Glutamatergic neuron (in vitro differentiated cells): ENCODE measurements around the gene MGA. TPM values are rescaled to one million over a fixed set of nuclear protein-coding genes. Genes with fewer than 3 reads are reported as not detected.
"Not testable (repeated sequence)": the region's sequence is repeated elsewhere in the genome, so short reads cannot be mapped to it uniquely, and the experiment has no call there.

Source experiments
- DNase-seq: peaks from one replicate; pipeline ENCODE4 v3.0.0; 2022
- H3K27ac Mint-ChIP-seq: one replicate; pipeline ENCODE4 v1.8.0; 2020; ENCODE audit warnings: mild to moderate bottlenecking, mixed read lengths, inconsistent platforms; ENCODE audit not compliant: unreplicated experiment
- H3K27me3 Mint-ChIP-seq: one replicate; pipeline ENCODE4 v1.8.0; 2020; ENCODE audit warnings: mild to moderate bottlenecking, moderate library complexity, mixed read lengths, inconsistent platforms; ENCODE audit not compliant: unreplicated experiment
- H3K36me3 Mint-ChIP-seq: one replicate; pipeline ENCODE4 v1.8.0; 2020; ENCODE audit warnings: mild to moderate bottlenecking, mixed read lengths, inconsistent platforms; ENCODE audit not compliant: unreplicated experiment
- H3K4me1 Mint-ChIP-seq: one replicate; pipeline ENCODE4 v1.8.0; 2020; ENCODE audit warnings: mild to moderate bottlenecking, low read depth, mixed read lengths, inconsistent platforms; ENCODE audit not compliant: unreplicated experiment
- H3K4me3 Mint-ChIP-seq: one replicate; pipeline ENCODE4 v1.8.0; 2020; ENCODE audit warnings: mild to moderate bottlenecking, mixed read lengths, inconsistent platforms; ENCODE audit not compliant: unreplicated experiment
- H3K9me3 Mint-ChIP-seq: one replicate; pipeline ENCODE4 v1.8.0; 2020; ENCODE audit warnings: mild to moderate bottlenecking, moderate library complexity, mixed read lengths, inconsistent platforms; ENCODE audit not compliant: unreplicated experiment
- total RNA-seq: library from RNA; stranded (reverse); fragmentation: NEBNext Ultra II Directional; extraction: Animal tissue kit (Norgen Biotek cat#: 25700); gene quantifications from one replicate; pipeline ENCODE4 v1.2.1, GENCODE V29; 2021; ENCODE audit not compliant: unreplicated experiment
- TF ChIP-seq, protein P1 (sequence below): fragments of 200-600 bp; sonication (generic); IDR thresholded peaks from one replicate; pipeline ENCODE4 v1.5.0; 2021; ENCODE audit not compliant: partially characterized antibody, unreplicated experiment

MGA gene
- total RNA-seq, 1 donor from 2014 or later: 68.9 TPM

DNA sequence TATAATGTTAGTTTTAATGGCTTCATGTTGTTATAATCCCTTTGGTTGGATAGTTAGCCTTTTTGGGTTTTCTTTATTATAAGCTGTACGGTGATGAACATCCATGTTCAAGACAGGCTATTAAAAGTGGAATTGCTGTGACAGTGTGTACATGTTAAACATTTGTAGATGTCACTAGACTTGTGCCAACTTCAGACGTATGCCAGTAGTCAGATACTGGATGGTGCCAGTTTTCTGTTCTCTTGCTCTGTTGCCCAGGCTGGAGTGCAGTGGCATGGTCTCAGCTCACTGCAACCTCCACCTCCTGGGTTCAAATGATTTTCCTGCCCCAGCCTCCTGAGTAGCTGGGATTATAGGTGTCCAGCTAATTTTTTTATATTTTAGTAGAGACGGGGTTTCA, 54.1 kb downstream of the MGA start:
- DNase-seq: no peak
- Mint-ChIP-seq H3K27ac (no peak overlapping the region), H3K4me3 (no peak overlapping the region), H3K27me3 (no peaks in the 10 kb centered on the region), H3K36me3 (no peaks in the 10 kb centered on the region), H3K9me3 (no peaks in the 10 kb centered on the region), H3K4me1 (no peaks in the 10 kb centered on the region)
- TF ChIP-seq, protein P1, sequence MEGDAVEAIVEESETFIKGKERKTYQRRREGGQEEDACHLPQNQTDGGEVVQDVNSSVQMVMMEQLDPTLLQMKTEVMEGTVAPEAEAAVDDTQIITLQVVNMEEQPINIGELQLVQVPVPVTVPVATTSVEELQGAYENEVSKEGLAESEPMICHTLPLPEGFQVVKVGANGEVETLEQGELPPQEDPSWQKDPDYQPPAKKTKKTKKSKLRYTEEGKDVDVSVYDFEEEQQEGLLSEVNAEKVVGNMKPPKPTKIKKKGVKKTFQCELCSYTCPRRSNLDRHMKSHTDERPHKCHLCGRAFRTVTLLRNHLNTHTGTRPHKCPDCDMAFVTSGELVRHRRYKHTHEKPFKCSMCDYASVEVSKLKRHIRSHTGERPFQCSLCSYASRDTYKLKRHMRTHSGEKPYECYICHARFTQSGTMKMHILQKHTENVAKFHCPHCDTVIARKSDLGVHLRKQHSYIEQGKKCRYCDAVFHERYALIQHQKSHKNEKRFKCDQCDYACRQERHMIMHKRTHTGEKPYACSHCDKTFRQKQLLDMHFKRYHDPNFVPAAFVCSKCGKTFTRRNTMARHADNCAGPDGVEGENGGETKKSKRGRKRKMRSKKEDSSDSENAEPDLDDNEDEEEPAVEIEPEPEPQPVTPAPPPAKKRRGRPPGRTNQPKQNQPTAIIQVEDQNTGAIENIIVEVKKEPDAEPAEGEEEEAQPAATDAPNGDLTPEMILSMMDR: no peak

DNA sequence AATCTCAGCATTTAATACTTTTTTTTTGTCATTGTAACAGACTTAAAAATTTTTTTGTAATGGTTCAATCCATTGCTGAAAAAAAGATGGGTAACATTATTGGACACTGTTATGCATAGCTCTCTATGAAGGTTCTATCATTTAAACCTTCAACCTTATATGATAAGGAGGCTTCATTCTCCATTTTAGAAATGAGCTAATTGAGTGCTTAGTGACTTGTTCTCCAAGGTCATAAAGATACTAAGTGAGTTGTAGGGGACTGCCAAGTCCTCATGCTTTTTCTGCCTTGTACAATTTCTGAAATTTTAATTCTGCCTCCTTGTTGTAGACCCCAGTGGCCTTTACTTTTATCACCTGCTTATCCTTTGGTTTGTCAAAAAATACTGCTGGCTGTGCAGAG, 56.7 kb downstream of the MGA start:
- no peak for DNase-seq
- Mint-ChIP-seq H3K27me3 (no peaks in the 10 kb centered on the region), H3K27ac (no peak overlapping the region), H3K36me3 (no peaks in the 10 kb centered on the region), H3K4me3 (no peak overlapping the region), H3K4me1 (no peaks in the 10 kb centered on the region), H3K9me3 (no peaks in the 10 kb centered on the region)
- TF ChIP-seq, protein P1: no peak

DNA sequence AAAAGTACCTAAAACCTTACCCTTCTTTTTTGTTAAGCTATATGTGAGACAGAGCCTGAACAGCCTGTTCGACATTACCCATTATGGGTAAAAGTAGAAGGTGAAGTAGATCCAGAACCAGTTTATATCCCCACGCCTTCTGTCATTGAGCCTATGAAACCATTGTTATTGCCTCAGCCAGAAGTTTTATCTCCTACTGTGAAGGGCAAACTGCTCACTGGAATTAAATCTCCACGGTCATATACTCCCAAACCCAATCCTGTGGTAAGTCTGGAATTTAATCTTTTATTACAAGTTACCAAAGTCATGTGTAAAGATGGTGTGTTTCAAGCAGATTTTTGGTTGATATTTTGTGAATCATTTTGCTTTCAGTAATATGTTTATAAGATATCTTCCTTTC, 66.9 kb downstream of the MGA start:
- H3K36me3 Mint-ChIP-seq: no peaks in the 10 kb centered on the region
- no peaks in the 10 kb centered on the region for H3K4me1 Mint-ChIP-seq
- H3K9me3 Mint-ChIP-seq: no peaks in the 10 kb centered on the region
- H3K27ac Mint-ChIP-seq: no peak overlapping the region
- no peak overlapping the region for H3K4me3 Mint-ChIP-seq
- TF ChIP-seq, protein P1: no peak
- peaks cover 3% of the 10 kb centered on the region for H3K27me3 Mint-ChIP-seq
- DNase-seq: no peak

DNA sequence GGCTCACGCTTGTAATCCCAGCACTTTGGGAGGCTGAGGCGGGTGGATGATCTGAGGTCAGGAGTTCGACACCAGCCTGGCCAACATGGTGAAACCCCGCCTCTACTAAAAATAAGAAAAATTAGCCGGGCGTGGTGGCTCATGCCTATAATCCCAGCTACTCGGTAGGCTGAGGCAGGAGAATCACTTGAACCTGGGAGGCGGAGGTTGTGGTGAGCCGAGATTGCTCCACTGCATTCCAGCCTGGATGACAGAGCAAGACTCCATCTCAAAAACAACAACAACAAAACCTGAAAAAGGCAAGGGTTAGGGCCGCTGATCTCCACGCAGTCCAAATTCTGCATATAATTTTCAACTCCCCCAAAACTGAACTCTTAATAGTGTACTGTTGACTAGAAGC, 67.9 kb downstream of the MGA start:
- H3K4me1 Mint-ChIP-seq, H3K36me3 Mint-ChIP-seq, H3K4me3 Mint-ChIP-seq, H3K27ac Mint-ChIP-seq, DNase-seq, H3K9me3 Mint-ChIP-seq, H3K27me3 Mint-ChIP-seq: not testable (repeated sequence)

DNA sequence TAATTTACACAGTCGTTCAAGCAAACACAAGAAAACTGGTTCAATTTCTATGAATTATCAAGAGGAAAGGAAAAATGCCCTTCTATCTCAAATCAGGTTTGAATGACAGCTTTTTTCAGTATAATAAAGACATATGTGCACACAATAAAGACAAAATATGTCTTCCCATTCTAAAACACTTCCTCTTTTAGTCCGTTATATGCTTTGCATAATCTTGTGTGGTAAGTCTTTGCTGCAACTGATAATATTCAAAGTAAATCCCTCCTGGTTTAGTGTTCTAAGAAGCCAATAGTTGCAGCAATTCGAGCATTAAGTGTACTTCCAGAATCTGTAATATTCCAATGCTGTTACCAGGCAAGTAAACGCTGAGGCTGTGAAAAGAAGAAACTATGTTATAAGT, 70.3 kb downstream of the MGA start:
- Mint-ChIP-seq H3K36me3 (no peaks in the 10 kb centered on the region), H3K9me3 (no peaks in the 10 kb centered on the region), H3K27ac (no peak overlapping the region), H3K4me1 (no peaks in the 10 kb centered on the region), H3K4me3 (no peak overlapping the region), H3K27me3 (peaks cover 2% of the 10 kb centered on the region)
- TF ChIP-seq, protein P1: no peak
- DNase-seq: no peak

DNA sequence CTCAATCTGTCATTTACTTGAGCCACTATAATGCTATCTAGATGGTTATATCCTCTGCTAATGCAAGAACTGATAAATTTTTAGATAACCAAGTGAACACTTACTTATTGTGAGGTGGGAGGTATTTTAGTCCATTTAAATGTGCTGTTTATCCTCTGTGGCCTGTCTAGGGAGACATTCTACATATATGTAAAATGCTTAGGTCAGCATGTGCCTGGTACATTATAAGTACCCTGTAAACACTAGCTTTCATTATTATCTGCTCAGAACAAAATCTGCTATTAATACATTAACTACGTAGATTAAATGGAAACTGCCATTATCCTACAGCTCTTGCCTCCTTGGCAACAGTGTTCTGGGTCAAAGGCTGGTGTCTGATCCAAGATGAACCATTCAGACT, 72.3 kb downstream of the MGA start:
- TF ChIP-seq, protein P1: no peak
- H3K27ac Mint-ChIP-seq: no peak overlapping the region
- no peaks in the 10 kb centered on the region for H3K4me1 Mint-ChIP-seq
- no peak for DNase-seq
- H3K36me3 Mint-ChIP-seq: no peaks in the 10 kb centered on the region
- H3K27me3 Mint-ChIP-seq: peaks cover 2% of the 10 kb centered on the region
- H3K4me3 Mint-ChIP-seq: no peak overlapping the region
- no peaks in the 10 kb centered on the region for H3K9me3 Mint-ChIP-seq
